ENCODE data around the gene EPHB2. TPM values are rescaled to one million over a fixed set of nuclear protein-coding genes. Genes with fewer than 3 reads are reported as not detected.
A peak's percentile ranks its signal among the peaks of the same experiment; 100 is the strongest.

The EPHB2 gene
- polyA plus RNA-seq, 1 donor from 2014 or later, result not detected

DNA sequence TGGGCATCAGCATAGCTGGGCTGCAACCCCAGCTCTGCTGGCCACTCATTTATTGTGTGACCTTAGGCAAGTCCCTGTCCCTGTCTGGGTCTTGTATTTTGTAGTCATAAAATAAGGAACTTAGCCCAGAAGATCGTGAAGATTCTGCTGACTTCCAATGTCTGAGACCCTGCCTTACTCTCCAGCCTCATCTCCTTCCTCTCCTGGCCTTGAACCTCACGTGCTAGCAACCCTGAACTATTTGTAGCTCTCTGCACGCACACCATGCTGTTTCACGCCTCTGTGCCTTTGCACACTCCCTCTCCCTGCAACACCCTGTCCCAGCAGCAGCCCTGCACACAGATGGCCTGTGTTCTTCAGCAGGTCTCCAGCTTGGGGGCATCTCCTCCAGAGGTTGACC, 140.9 kb downstream of the EPHB2 start:
- H3K36me3 Mint-ChIP-seq, result no peaks in the 10 kb centered on the region
- H3K4me3 Mint-ChIP-seq, result no peak overlapping the region
- H3K27me3 Mint-ChIP-seq, result peaks cover 12% of the 10 kb centered on the region
- no peak overlapping the region for H3K27ac Mint-ChIP-seq
- H3K4me1 Mint-ChIP-seq, result peaks cover 13 to 16% (median 15%) of the 10 kb centered on the region in 3 donors
- H3K9me3 Mint-ChIP-seq, result peaks cover 0 to 4% (median 0%) of the 10 kb centered on the region in 3 donors

DNA sequence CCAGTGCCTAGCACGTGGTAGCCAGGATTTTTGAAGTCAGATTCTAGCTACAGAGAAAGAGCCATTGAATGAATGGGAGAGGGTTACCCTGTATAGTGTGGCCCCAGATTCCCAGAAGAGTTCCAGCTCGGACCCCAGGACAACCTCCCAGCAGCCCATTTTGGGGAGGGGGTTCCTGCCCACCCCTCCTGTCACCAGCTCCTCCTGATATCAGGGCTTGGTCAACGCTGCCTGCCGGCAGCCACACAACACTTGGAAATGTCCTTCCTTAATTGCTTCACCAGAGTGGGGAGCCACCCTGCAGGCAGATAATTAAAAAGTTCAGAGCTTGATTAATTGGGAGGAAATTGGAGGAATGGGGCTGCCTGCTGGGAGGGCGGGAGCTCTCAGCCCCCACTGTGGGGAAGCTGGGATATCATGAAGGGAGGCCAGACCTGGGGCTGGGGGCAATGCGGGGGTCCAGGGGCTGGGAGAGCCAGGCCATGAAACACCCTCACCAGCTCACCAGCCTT, 141.6 kb downstream of the EPHB2 start:
- Mint-ChIP-seq H3K4me3 (no peak overlapping the region), H3K36me3 (no peaks in the 10 kb centered on the region), H3K27me3 (peaks cover 9% of the 10 kb centered on the region), H3K27ac (no peak overlapping the region), H3K4me1 (peaks cover 13 to 16% (median 15%) of the 10 kb centered on the region in 3 donors), H3K9me3 (no peaks in the 10 kb centered on the region)

DNA sequence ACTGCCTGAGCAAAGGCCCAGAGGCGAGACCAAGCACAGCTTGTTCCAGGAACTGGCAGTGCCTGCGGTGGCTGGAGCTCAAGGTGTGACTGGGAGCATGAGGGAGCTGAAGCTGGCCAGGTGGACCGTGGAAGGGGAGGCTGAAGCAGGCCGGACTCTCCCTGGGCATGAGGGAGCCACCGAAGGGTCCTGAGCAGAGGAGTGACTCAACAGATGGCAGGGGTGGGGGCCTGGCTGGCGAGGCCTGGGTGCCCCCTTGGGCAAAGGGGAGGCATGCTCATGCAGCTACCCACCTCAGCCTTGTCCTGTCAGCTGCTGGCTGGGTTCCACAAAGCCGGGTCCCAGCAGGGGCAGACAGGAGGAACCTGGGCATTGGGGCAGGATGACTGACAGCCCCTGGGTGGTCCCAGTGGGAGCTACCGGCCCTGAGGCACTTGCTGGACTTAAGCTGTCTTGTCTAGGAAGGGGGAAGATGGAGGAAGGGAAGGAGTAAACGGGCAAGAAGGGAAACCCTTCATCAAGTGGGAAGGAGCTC, 143.1 kb downstream of the EPHB2 start:
- Mint-ChIP-seq H3K36me3 (no peaks in the 10 kb centered on the region), H3K27ac (peak overlapping the region in 1 of 3 donors; percentile 17), H3K4me3 (no peak overlapping the region), H3K9me3 (no peaks in the 10 kb centered on the region), H3K27me3 (peaks cover 8% of the 10 kb centered on the region), H3K4me1 (peaks cover 13 to 16% (median 15%) of the 10 kb centered on the region in 3 donors)

DNA sequence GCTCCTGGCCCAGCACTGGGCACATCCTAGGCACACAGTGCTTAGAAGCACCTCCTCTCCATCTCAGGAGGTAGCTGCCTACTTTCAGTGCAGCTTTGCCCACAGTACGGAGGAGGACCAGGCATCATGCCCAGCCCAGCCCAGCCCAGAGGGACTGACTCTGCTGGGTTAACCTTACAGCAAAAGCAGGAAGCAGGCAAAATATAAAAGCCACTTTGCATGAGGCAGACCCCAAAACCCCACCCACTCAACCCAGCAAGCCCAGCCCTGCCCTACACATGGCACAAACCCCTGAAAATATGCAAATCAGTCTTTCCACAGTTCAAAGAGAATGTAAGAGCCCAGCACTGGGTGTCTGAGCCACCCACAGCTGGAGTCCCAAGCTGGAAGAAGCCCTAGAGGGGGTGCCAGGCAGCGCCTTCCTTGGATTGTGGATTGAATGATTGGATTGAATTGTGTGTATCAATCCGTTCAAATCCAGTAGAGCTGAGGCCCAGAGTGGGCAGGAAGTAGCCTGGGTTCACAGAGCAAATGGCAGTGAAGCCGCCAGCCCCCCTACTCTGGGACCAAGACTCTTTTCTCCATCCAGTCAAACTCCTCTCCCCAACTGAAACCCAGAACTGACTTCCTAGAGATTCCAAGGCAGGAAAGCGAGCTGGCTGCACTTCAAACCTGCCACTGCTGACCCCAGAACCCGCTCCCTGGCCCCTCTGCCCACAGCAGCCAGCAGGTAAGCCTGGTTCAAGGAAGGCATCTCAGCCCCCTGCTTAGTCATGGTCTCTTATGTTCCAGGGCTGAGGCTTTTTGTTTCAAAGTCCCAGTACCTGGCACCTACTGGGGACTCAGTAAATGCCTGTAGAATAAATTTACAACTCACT, 144.3 kb downstream of the EPHB2 start:
- H3K9me3 Mint-ChIP-seq, result no peaks in the 10 kb centered on the region
- H3K27ac Mint-ChIP-seq, result no peak overlapping the region
- H3K27me3 Mint-ChIP-seq, result peaks cover 6% of the 10 kb centered on the region
- no peaks in the 10 kb centered on the region for H3K36me3 Mint-ChIP-seq
- peak overlapping the region in 2 of 4 donors; percentile 80 to 86 for H3K4me3 Mint-ChIP-seq
- peaks cover 16 to 18% (median 17%) of the 10 kb centered on the region in 3 donors for H3K4me1 Mint-ChIP-seq

DNA sequence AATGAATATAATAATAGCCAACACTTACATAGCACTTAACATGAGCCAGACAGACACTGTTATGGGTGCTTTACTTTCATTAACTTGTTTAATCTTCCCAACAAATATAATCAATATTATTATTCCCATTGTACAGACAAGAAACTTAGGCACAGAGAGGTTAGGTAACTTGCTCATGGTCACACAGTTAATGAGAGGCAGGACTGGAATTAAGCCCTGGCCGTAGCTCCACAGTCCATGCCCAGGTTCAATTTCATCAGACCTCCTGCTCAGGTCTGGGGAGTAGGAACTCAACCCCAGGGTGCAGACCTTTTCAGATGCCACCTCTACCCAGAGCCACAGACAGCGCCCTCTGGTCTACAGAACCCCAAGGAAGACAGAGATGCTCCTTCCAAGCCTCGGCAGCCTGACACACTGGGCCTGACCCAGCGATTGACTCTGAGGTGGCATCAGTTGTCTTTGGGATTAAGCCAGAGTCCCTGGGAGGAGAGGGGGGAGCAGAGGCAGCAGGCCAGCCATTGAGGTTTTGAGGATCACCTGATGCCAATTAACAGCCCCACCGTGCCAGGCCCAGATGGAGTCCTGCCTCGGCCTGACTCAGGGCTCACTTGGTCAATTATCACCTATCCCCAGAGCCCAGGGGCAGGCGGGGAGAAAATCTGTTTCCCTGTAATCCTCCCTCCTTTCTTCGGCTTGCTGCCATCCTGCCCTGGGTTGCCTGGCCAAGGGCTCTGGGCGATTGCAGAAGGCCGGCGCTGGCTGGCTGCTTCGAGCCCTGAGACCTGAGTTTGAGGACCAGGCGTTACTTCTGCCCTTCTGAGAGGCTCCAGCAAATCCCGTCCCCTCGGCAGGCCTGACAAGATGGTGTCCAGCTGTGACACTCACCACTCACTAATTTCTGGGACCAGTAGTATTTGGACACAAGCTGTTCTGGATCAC, 145.3 kb downstream of the EPHB2 start:
- Mint-ChIP-seq H3K27me3 (peaks cover 7% of the 10 kb centered on the region), H3K27ac (no peak overlapping the region), H3K4me1 (peaks cover 16 to 18% (median 17%) of the 10 kb centered on the region in 3 donors), H3K4me3 (peak overlapping the region in 1 of 4 donors; percentile 80), H3K36me3 (no peaks in the 10 kb centered on the region), H3K9me3 (no peaks in the 10 kb centered on the region)

DNA sequence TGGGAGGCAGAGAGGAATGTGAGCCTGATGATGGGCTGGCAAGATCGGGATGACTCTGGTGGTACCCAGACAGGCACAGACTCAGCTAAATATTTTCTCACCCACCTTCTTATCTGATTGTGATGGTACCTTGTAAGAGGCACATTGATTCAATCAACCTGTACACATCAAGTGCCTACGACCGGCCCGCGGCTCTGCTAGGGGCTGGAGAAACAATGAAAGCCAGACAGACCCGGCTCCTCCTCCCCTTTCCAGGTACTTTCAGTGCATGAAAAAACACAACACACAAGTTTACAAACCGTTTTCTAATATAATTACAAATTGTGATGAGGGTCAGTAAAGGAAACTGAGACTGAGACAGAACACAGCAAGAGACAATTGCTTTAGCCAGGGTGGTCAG, 147.0 kb downstream of the EPHB2 start:
- Mint-ChIP-seq H3K4me3 (peak overlapping the region in 1 of 4 donors; percentile 43), H3K4me1 (peaks cover 16 to 18% (median 17%) of the 10 kb centered on the region in 3 donors), H3K27ac (no peak overlapping the region)

DNA sequence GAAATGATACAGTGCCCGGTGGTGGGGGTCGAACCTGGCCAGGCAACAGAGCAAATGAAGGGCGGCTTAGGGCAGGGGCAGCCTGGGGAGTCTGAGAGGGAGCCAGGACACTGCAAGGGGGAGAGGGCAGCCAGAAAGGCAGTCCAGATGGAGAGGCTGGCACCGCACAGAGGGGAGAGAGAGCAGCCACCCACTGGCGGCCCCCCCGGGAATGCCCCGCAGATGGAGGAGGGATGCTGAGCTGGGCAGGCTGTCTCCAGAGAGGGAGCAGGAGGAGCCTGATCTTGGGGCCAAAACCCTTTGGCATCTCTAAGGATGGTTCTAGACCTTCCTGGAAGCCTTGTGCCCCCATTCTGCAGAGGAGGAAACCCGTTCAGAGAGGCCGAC, 149.8 kb downstream of the EPHB2 start:
- Mint-ChIP-seq H3K4me3 (peak overlapping the region in 1 of 4 donors; percentile 63), H3K27ac (no peak overlapping the region), H3K36me3 (no peaks in the 10 kb centered on the region), H3K27me3 (peaks cover 8% of the 10 kb centered on the region), H3K4me1 (peaks cover 3 to 5% (median 5%) of the 10 kb centered on the region in 3 donors), H3K9me3 (no peaks in the 10 kb centered on the region)

More for the DNA sequence above, 147.0 kb downstream of the EPHB2 start:
- Mint-ChIP-seq H3K36me3 (no peaks in the 10 kb centered on the region), H3K9me3 (no peaks in the 10 kb centered on the region), H3K27me3 (peaks cover 4% of the 10 kb centered on the region)

DNA sequence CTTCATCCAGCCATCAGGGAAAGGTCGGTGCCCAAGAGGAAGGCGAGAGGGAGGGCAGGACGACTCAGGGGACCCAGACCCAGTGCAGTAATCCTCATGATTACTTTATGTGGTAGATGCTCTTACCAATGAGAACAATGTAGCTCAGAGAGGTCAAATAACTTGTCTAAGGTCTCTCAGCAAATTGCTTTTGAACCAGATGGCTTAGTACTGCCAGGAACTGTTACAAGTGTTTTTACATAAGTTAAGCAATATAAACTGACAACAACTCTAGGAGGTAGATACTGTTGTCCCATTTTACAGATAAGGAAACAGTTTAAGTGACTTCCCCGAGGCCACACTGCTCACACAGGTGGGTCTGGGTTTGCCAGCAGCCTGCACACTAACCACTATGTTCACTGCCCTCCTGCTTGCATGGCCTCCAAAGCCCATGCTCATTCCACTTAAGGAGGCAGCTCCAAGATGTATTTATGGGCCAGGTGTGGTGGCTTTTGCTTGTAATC, 150.3 kb downstream of the EPHB2 start:
- Mint-ChIP-seq H3K27ac (no peak overlapping the region), H3K9me3 (peaks cover 0 to under 1% (median 0%) of the 10 kb centered on the region in 3 donors)

DNA sequence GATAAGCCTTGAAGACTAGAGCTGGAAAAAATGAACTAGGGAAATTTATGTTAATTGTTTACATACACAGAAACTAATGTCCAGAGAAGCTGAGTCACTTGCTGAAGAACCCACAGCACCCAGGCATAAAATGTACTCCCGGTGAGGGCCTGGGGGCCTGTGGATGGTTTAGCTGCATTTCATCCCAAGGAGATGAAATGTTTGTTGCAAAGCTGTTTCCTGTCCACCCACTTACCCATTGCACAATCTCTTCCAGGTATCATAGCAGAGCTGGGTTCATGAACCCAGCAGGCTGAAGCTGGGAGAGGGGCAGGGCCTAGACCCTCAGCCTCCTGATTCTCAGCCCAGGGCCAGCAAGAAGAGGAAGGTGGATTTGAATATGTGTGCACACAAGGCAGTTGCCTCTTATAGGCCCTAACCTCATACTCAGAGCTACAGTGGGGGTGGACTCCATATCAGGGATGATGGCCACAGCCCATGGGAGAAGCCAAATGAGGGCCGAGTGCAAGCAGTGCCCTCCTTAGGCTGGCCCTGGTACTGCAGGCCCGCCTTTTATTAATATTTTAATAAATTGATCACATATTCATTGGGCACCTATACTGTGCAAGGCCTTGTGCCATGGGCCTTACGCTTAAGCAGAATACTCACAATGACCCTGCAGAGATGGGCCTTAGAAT, 151.3 kb downstream of the EPHB2 start:
- peaks cover 0 to 6% (median 3%) of the 10 kb centered on the region in 3 donors for H3K4me1 Mint-ChIP-seq
- peaks cover 0 to 2% (median 0%) of the 10 kb centered on the region in 3 donors for H3K9me3 Mint-ChIP-seq
- H3K27me3 Mint-ChIP-seq, result peaks cover 18% of the 10 kb centered on the region
- no peak overlapping the region for H3K27ac Mint-ChIP-seq
- H3K36me3 Mint-ChIP-seq, result no peaks in the 10 kb centered on the region
- no peak overlapping the region for H3K4me3 Mint-ChIP-seq

More for the DNA sequence above, 150.3 kb downstream of the EPHB2 start:
- Mint-ChIP-seq H3K4me3 (peak overlapping the region in 1 of 4 donors; percentile 63), H3K4me1 (peaks cover 0 to 6% (median 3%) of the 10 kb centered on the region in 3 donors), H3K27me3 (peaks cover 12% of the 10 kb centered on the region), H3K36me3 (no peaks in the 10 kb centered on the region)

DNA sequence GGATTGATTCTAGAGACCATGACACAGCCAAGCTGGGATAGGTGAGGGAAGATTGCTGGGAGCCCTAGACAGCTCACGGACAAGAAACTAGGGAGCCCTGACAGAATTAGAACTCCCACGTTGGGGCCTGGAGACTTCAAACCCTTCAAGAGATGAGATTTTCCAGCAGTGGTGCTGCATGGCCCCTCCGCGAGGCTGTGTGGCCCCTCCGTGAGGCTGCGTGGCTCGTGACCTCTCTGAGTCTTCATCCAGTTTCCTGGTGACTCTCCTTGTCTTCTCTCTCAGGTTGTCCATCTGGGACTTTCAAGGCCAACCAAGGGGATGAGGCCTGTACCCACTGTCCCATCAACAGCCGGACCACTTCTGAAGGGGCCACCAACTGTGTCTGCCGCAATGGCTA, 152.1 kb downstream of the EPHB2 start:
- Mint-ChIP-seq H3K36me3 (no peaks in the 10 kb centered on the region), H3K9me3 (peaks cover 0 to 9% (median 0%) of the 10 kb centered on the region in 3 donors), H3K27me3 (peaks cover 25% of the 10 kb centered on the region)

DNA sequence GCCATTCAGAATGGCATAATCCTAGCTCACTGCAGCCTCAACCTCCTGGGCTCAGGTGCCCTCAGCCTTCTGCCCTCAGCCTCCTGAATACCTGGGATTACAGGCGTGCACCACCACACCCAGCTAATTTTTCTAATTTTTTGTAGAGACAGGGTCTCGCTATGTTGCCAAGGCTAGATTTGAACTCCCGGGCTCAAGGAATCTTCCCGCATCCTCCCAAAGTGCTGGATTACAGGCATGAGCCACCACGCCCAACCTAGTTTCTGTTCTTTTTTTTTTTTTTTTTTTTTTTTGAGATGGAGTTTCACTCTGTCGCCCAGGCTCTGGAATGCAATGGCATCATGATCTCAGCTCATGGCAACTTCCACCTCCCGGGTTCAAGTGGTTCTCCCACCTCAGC, 153.1 kb downstream of the EPHB2 start:
- no peak overlapping the region for H3K4me3 Mint-ChIP-seq
- H3K27ac Mint-ChIP-seq, result no peak overlapping the region
- peaks cover 0 to 11% (median 0%) of the 10 kb centered on the region in 3 donors for H3K9me3 Mint-ChIP-seq
- peaks cover 2% of the 10 kb centered on the region for H3K36me3 Mint-ChIP-seq
- H3K27me3 Mint-ChIP-seq, result peaks cover 26% of the 10 kb centered on the region
- H3K4me1 Mint-ChIP-seq, result peaks cover 0 to 6% (median 3%) of the 10 kb centered on the region in 3 donors

More for the DNA sequence above, 152.1 kb downstream of the EPHB2 start:
- Mint-ChIP-seq H3K4me1 (peaks cover 0 to 6% (median 3%) of the 10 kb centered on the region in 3 donors), H3K27ac (no peak overlapping the region), H3K4me3 (no peak overlapping the region)

DNA sequence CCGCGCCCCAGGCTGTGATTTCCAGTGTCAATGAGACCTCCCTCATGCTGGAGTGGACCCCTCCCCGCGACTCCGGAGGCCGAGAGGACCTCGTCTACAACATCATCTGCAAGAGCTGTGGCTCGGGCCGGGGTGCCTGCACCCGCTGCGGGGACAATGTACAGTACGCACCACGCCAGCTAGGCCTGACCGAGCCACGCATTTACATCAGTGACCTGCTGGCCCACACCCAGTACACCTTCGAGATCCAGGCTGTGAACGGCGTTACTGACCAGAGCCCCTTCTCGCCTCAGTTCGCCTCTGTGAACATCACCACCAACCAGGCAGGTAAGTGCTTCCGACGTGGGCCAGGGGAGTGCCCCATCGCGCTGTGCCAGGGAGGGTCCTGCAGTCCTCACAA, 154.2 kb downstream of the EPHB2 start:
- peaks cover 0 to 2% (median under 1%) of the 10 kb centered on the region in 3 donors for H3K4me1 Mint-ChIP-seq

DNA sequence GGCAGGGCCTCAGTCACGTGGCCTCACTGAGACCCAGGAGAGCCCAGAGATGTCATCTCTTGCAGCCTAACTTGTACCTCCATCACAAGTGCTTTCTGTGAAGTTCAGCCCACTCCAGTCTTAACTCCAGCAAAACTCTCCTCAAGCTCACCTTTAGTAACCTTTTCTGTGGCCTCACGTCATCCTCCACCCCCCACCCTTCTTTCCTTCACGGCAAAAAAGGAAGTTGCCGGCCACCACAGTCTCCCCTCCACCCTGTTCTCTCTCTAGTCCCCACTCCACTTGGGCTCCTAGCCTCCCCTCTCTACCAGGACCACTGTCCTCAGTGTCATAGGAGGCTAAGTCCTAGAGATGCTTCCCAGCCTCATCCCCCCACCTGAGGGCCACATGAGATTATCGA, 155.1 kb downstream of the EPHB2 start:
- Mint-ChIP-seq H3K4me3 (no peak overlapping the region), H3K36me3 (peaks cover 2% of the 10 kb centered on the region), H3K27ac (no peak overlapping the region), H3K4me1 (peaks cover 0 to 2% (median 0%) of the 10 kb centered on the region in 3 donors), H3K9me3 (peaks cover 0 to 11% (median 0%) of the 10 kb centered on the region in 3 donors), H3K27me3 (peaks cover 27% of the 10 kb centered on the region)

More for the DNA sequence above, 154.2 kb downstream of the EPHB2 start:
- no peak overlapping the region for H3K4me3 Mint-ChIP-seq
- H3K27me3 Mint-ChIP-seq, result peaks cover 28% of the 10 kb centered on the region
- peaks cover 0 to 11% (median 0%) of the 10 kb centered on the region in 3 donors for H3K9me3 Mint-ChIP-seq
- H3K27ac Mint-ChIP-seq, result peak overlapping the region in 1 of 3 donors; percentile 26
- H3K36me3 Mint-ChIP-seq, result peaks cover 2% of the 10 kb centered on the region

DNA sequence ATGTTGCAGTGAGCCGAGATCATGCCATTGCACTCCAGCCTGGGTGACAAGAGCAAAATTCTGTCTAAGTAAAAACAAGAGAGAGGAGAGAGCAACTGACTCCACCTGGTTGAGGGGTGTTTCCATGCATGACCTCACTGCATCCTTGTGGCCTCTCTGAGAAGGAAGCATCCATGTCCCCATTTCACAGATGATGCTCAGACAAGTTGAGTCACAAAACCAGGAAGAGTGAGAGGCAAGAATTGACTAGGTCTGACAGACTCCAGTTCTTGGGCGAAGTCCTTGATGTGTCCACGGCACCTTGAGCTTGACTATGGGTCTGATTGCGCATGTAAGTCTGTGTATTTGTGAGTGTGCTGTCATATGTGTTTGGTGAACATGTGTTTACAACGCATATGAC, 156.2 kb downstream of the EPHB2 start:
- H3K27ac Mint-ChIP-seq, result no peak overlapping the region
- peaks cover 0 to 11% (median 0%) of the 10 kb centered on the region in 3 donors for H3K9me3 Mint-ChIP-seq
- H3K4me1 Mint-ChIP-seq, result peaks cover 0 to 2% (median 0%) of the 10 kb centered on the region in 3 donors
- peaks cover 27% of the 10 kb centered on the region for H3K27me3 Mint-ChIP-seq
- H3K36me3 Mint-ChIP-seq, result peaks cover 2% of the 10 kb centered on the region
- no peak overlapping the region for H3K4me3 Mint-ChIP-seq
